ENCODE measurements around the gene RPL31. TPM values are rescaled to one million over a fixed set of nuclear protein-coding genes. Genes with fewer than 3 reads are reported as not detected.

RPL31 gene
- total RNA-seq, 2 experiments from 2014 or later, result 1,667 to 1,859 TPM

GRCh38 chr2:100988630-100989417, 13.3 kb upstream of the RPL31 start:
- DNase-seq (no peak), ATAC-seq (no peak)
- ChIA-PET CTCF (interaction anchor here (1.2 to 4.2 kb wide), 3 partner anchors 216 to 382 kb away, joined by 3 to 61 read pairs (median 6); no protein-coding TSS in a partner anchor), POLR2A (interaction anchor here (2.3 kb wide), 1 partner anchor 14 kb away, joined by 7 read pairs; no protein-coding TSS in a partner anchor)
- H3K27me3 Mint-ChIP-seq, result no peaks in the 10 kb centered on the region
- TF ChIP-seq CTCF (IDR thresholded peaks at IDR 0.05), result no peak
- H3K4me3 Mint-ChIP-seq, result no peak overlapping the region
- H3K4me1 Mint-ChIP-seq (ENCODE audit: low read depth), result peaks cover 4% of the 10 kb centered on the region
- H3K36me3 Mint-ChIP-seq (ENCODE audit: low read depth), result peaks cover 1% of the 10 kb centered on the region
- no peaks in the 10 kb centered on the region for H3K9me3 Mint-ChIP-seq
- intact Hi-C loops (cut with micrococcal nuclease), result no loop called here
- H3K27ac Mint-ChIP-seq, result no peak overlapping the region

- ATAC-seq, result no peak
- Mint-ChIP-seq H3K9me3 (no peaks in the 10 kb centered on the region), H3K27me3 (no peaks in the 10 kb centered on the region), H3K4me1 (ENCODE audit: low read depth) (peaks cover 4% of the 10 kb centered on the region), H3K27ac (no peak overlapping the region), H3K4me3 (no peak overlapping the region), H3K36me3 (ENCODE audit: low read depth) (peaks cover 1% of the 10 kb centered on the region)
- ChIA-PET CTCF (interaction anchor here (1.2 to 1.9 kb wide), 2 partner anchors 216 to 383 kb away, joined by 3 to 6 read pairs; no protein-coding TSS in a partner anchor), POLR2A (interaction anchor here (1.2 kb wide), 1 partner anchor 13 kb away, joined by 6 read pairs; the partner anchor contains the start of gene RPL31)
- DNase-seq, result no peak
- TF ChIP-seq CTCF (IDR thresholded peaks at IDR 0.05), result no peak
- intact Hi-C loops (cut with micrococcal nuclease), result no loop called here
Observed at GRCh38 chr2:100989666-100990065, 12.4 kb upstream of the RPL31 start.

GRCh38 chr2:100990166-100990565, 11.9 kb upstream of the RPL31 start:
- H3K27me3 Mint-ChIP-seq, result no peaks in the 10 kb centered on the region
- no peak for TF ChIP-seq CTCF (IDR thresholded peaks at IDR 0.05)
- DNase-seq, result no peak
- H3K36me3 Mint-ChIP-seq (ENCODE audit: low read depth), result no peaks in the 10 kb centered on the region
- ChIA-PET CTCF (interaction anchor here (1.9 kb wide), 1 partner anchor 383 kb away, joined by 6 read pairs; no protein-coding TSS in a partner anchor), POLR2A (interaction anchor here (1.2 kb wide), 2 partner anchors 12 to 15 kb away, joined by 5 to 6 read pairs; partner anchors contain the start of gene RPL31)
- H3K4me3 Mint-ChIP-seq, result no peak overlapping the region
- no peak overlapping the region for H3K27ac Mint-ChIP-seq
- H3K9me3 Mint-ChIP-seq, result no peaks in the 10 kb centered on the region
- ATAC-seq, result no peak
- peaks cover 4% of the 10 kb centered on the region for H3K4me1 Mint-ChIP-seq (ENCODE audit: low read depth)
- intact Hi-C loops (cut with micrococcal nuclease), result no loop called here

- DNase-seq (no peak), ATAC-seq (no peak)
- ChIA-PET POLR2A (interaction anchor here (1.2 kb wide), 2 partner anchors 11 to 15 kb away, joined by 5 to 6 read pairs; partner anchors contain the start of gene RPL31), CTCF (interaction anchor here (1.2 to 1.9 kb wide), 2 partner anchors 380 to 384 kb away, joined by 3 to 6 read pairs; no protein-coding TSS in a partner anchor)
- Mint-ChIP-seq H3K4me3 (no peak overlapping the region), H3K27me3 (no peaks in the 10 kb centered on the region), H3K27ac (no peak overlapping the region), H3K4me1 (ENCODE audit: low read depth) (peaks cover 4% of the 10 kb centered on the region), H3K9me3 (no peaks in the 10 kb centered on the region), H3K36me3 (ENCODE audit: low read depth) (no peaks in the 10 kb centered on the region)
- TF ChIP-seq CTCF (IDR thresholded peaks at IDR 0.05), result no peak
- intact Hi-C loops (cut with micrococcal nuclease), result no loop called here
Observed at GRCh38 chr2:100990650-100991403, 11.3 kb upstream of the RPL31 start.
